IMR-90 (cell line): ENCODE measurements around the gene EGLN3. TPM values are rescaled to one million over a fixed set of nuclear protein-coding genes. Genes with fewer than 3 reads are reported as not detected.

Source experiments
- ATAC-seq: fragments of 200-7000 bp; cut with Tn5 transposase; 2 replicates; pipeline ENCODE4 v1.9.1; 2020; ENCODE audit warnings: low read depth, mild to moderate bottlenecking, moderate library complexity
- BruUV-seq: library from RNA; stranded (reverse); fragments of 400-500 nt; replicated peaks from 2 replicates; lab custom pipeline; 2021; lab: Mats Ljungman, UMichigan
- CTCF ChIA-PET: fragments of 300-600 bp; formaldehyde crosslinking; extraction: SDS; loops from one replicate; lab custom pipeline; 2021; ENCODE audit warnings: antibody characterized with exemption; lab: Yijun Ruan, JAX
- POLR2A ChIA-PET: fragments of 300-600 bp; sonication (Branson Sonifier 250); formaldehyde crosslinking; loops from one replicate; lab custom pipeline; 2022; ENCODE audit warnings: antibody characterized with exemption; ENCODE audit not compliant: unreplicated experiment; lab: Charles Lee
- DNase-seq: peaks from one replicate; pipeline ENCODE4 v3.0.0; 2013
- H2AFZ ChIP-seq: replicated peaks from 2 replicates; pipeline ENCODE3; 2013; ENCODE audit warnings: low read length, mild to moderate bottlenecking; ENCODE audit not compliant: poor library complexity
- H2AK5ac ChIP-seq: 2 replicates; pipeline ENCODE4 v1.6.1; 2013; ENCODE audit warnings: low read depth, low read length, inconsistent platforms
- H2AK9ac ChIP-seq: replicated peaks from 2 replicates; pipeline ENCODE3; 2013; ENCODE audit warnings: mild to moderate bottlenecking, low read depth, low read length, moderate library complexity; ENCODE audit not compliant: poor library complexity
- H2BK120ac ChIP-seq: 2 replicates; pipeline ENCODE4 v1.6.1; 2013; ENCODE audit warnings: low read depth, low read length, inconsistent platforms
- H2BK15ac ChIP-seq: 3 replicates; pipeline ENCODE4 v1.6.1; 2013; ENCODE audit warnings: low read depth, low read length, inconsistent platforms
- H2BK20ac ChIP-seq: 2 replicates; pipeline ENCODE4 v1.6.1; 2013; ENCODE audit warnings: low read depth, mild to moderate bottlenecking, inconsistent platforms, low read length, moderate library complexity
- H2BK5ac ChIP-seq: 2 replicates; pipeline ENCODE4 v1.6.1; 2013; ENCODE audit warnings: mild to moderate bottlenecking, low read depth, low read length, inconsistent platforms; ENCODE audit not compliant: poor library complexity, severe bottlenecking
- H3K14ac ChIP-seq: replicated peaks from 2 replicates; pipeline ENCODE4 v1.6.1; 2013; ENCODE audit warnings: low read depth, low read length, inconsistent platforms
- H3K18ac ChIP-seq: 2 replicates; pipeline ENCODE4 v1.6.1; 2013; ENCODE audit warnings: low read depth, low read length, control low read depth
- H3K23ac ChIP-seq: 2 replicates; pipeline ENCODE4 v1.6.1; 2013; ENCODE audit warnings: low read depth, low read length, inconsistent platforms
- H3K27ac ChIP-seq: 2 replicates; pipeline ENCODE4 v1.5.1; 2013; ENCODE audit warnings: mild to moderate bottlenecking, control low read depth, low read length; ENCODE audit not compliant: insufficient read depth
- H3K27me3 ChIP-seq: 2 replicates; pipeline ENCODE4 v1.6.1; 2013; ENCODE audit warnings: low read length; ENCODE audit not compliant: control insufficient read depth, insufficient read depth
- H3K36me3 ChIP-seq: 2 replicates; pipeline ENCODE4 v1.6.1; 2013; ENCODE audit warnings: low read length, mixed read lengths; ENCODE audit not compliant: control insufficient read depth, insufficient read depth
- H3K4ac ChIP-seq: 2 replicates; pipeline ENCODE4 v1.6.1; 2013; ENCODE audit warnings: low read depth, low read length, inconsistent platforms
- H3K4me1 ChIP-seq: 2 replicates; pipeline ENCODE4 v1.6.1; 2013; ENCODE audit warnings: low read length, mixed read lengths; ENCODE audit not compliant: control insufficient read depth, insufficient read depth
- H3K4me2 ChIP-seq: 2 replicates; pipeline ENCODE4 v1.6.1; 2013; ENCODE audit warnings: low read depth, mild to moderate bottlenecking, control low read depth, low read length, moderate library complexity
- H3K4me3 ChIP-seq: 2 replicates; pipeline ENCODE4 v1.5.1; 2013; ENCODE audit warnings: low read depth, mild to moderate bottlenecking, control low read depth, low read length, moderate library complexity; ENCODE audit not compliant: insufficient read depth
- H3K56ac ChIP-seq: 2 replicates; pipeline ENCODE4 v1.6.1; 2013; ENCODE audit warnings: low read length, inconsistent platforms; ENCODE audit not compliant: insufficient read depth; ENCODE audit errors: extremely low read depth
- H3K79me1 ChIP-seq, 2 experiments: 2 replicates each; pipeline ENCODE4 v1.6.1; 2013; ENCODE audit warnings: low read length in 2 of 2, inconsistent platforms in 1 of 2, low read depth in 1 of 2
- H3K9ac ChIP-seq: 2 replicates; pipeline ENCODE4 v1.6.1; 2013; ENCODE audit warnings: low read depth, low read length, control low read depth
- H3K9me1 ChIP-seq: 2 replicates; pipeline ENCODE4 v1.6.1; 2013; ENCODE audit warnings: low read length, inconsistent platforms; ENCODE audit not compliant: insufficient read depth
- H3K9me3 ChIP-seq: 2 replicates; pipeline ENCODE4 v1.6.1; 2013; ENCODE audit warnings: low read length; ENCODE audit not compliant: control insufficient read depth, insufficient read depth
- H4K20me1 ChIP-seq: 2 replicates; pipeline ENCODE4 v1.6.1; 2013; ENCODE audit warnings: low read length, inconsistent platforms; ENCODE audit not compliant: insufficient read depth
- H4K5ac ChIP-seq: 2 replicates; pipeline ENCODE4 v1.6.1; 2013; ENCODE audit warnings: mild to moderate bottlenecking, low read depth, low read length, control low read depth
- H4K8ac ChIP-seq, 2 experiments: 2 replicates each; pipeline ENCODE4 v1.6.1; 2013; ENCODE audit warnings: low read depth in 2 of 2, low read length in 2 of 2, control low read depth in 1 of 2, inconsistent platforms in 1 of 2
- H4K91ac ChIP-seq: 2 replicates; pipeline ENCODE4 v1.6.1; 2013; ENCODE audit warnings: low read depth, low read length, inconsistent platforms; ENCODE audit not compliant: insufficient read depth
- BHLHE40 ChIP-seq: fragments of 150-350 bp; IDR thresholded peaks from 2 replicates; pipeline ENCODE4 v1.6.1; 2016; ENCODE audit warnings: mild to moderate bottlenecking, low read depth, low read length
- CEBPB ChIP-seq: IDR thresholded peaks from 2 replicates; pipeline ENCODE4 v1.6.1; 2012; ENCODE audit warnings: low read depth, low read length, improper control_type of control experiment
- CHD1 ChIP-seq: IDR thresholded peaks from 2 replicates; pipeline ENCODE4 v1.6.1; 2012; ENCODE audit warnings: low read depth, low read length, improper control_type of control experiment
- FOS ChIP-seq: fragments of 150-350 bp; IDR thresholded peaks from 2 replicates; pipeline ENCODE4 v1.6.1; 2016; ENCODE audit warnings: low read depth, low read length
- MAFK ChIP-seq: IDR thresholded peaks from 2 replicates; pipeline ENCODE4 v1.6.1; 2012; ENCODE audit warnings: low read depth, low read length, improper control_type of control experiment
- MAZ ChIP-seq: IDR thresholded peaks from 2 replicates; pipeline ENCODE4 v1.6.1; 2012; ENCODE audit warnings: low read depth, mild to moderate bottlenecking, low read length, improper control_type of control experiment, moderate library complexity, borderline replicate concordance
- MXI1 ChIP-seq: IDR thresholded peaks from 2 replicates; pipeline ENCODE4 v1.6.1; 2012; ENCODE audit warnings: low read depth, mild to moderate bottlenecking, low read length, moderate library complexity, borderline replicate concordance
- RAD21 ChIP-seq: IDR thresholded peaks from 2 replicates; pipeline ENCODE4 v1.6.1; 2012; ENCODE audit warnings: low read length, improper control_type of control experiment
- RCOR1 ChIP-seq: IDR thresholded peaks from 2 replicates; pipeline ENCODE4 v1.6.1; 2012; ENCODE audit warnings: mild to moderate bottlenecking, low read length, improper control_type of control experiment; ENCODE audit not compliant: insufficient replicate concordance
- RFX5 ChIP-seq: IDR thresholded peaks from 2 replicates; pipeline ENCODE4 v1.8.0; 2012; ENCODE audit warnings: low read depth, mild to moderate bottlenecking, low read length, moderate library complexity
- SMC3 ChIP-seq: fragments of 150-350 bp; IDR thresholded peaks from 2 replicates; pipeline ENCODE4 v1.6.1; 2016; ENCODE audit warnings: low read depth, mild to moderate bottlenecking, antibody characterized with exemption, low read length, moderate library complexity
- WGBS, 2 experiments: methylation state at CpG; one replicate each; pipeline versions ENCODE4 v1.1.5 to v1.1.7; 2013; ENCODE audit warnings: missing lambda C conversion rate in 2 of 2; ENCODE audit not compliant: insufficient read length in 1 of 2; ENCODE audit errors: extremely low coverage in 2 of 2; 5-methylcytosine and 5-hydroxymethylcytosine counted together
- dilution Hi-C: fragments of 300-500 bp; cut with HindIII; formaldehyde crosslinking; loops from one replicate; pipeline ENCODE4 v1.14.3; 2018; ENCODE audit warnings: low sequenced_read_pairs; ENCODE audit not compliant: unreplicated experiment
- in situ Hi-C: fragments of 300-500 bp; cut with MboI; formaldehyde crosslinking; loops from 3 replicates; pipeline ENCODE4 v1.14.3; 2019; ENCODE audit warnings: low sequenced_read_pairs, inconsistent platforms, mixed read lengths
- intact Hi-C: fragments of 100-400 bp; cut with micrococcal nuclease; formaldehyde crosslinking; loops from 2 replicates; pipeline ENCODE4 v1.10.0; 2022
- polyA plus RNA-seq, 3 experiments: library from polyadenylated mRNA; depleted of rRNA; stranded (reverse); fragments of >200 nt; gene quantifications; 2 replicates each; pipeline ENCODE4 v1.2.3, GENCODE V29; 2012; ENCODE audit warnings: low replicate concordance in 1 of 3
- total RNA-seq: library from RNA; depleted of rRNA; stranded (reverse); fragments of >200 nt; gene quantifications from 2 replicates; pipeline ENCODE4 v1.2.3, GENCODE V29; 2012
- TF ChIP-seq, protein P1 (sequence below): fragments of 150-350 bp; IDR thresholded peaks from 2 replicates; pipeline ENCODE4 v1.6.1; 2016; ENCODE audit warnings: low read depth, mild to moderate bottlenecking, low read length, moderate library complexity, borderline replicate concordance
- TF ChIP-seq, protein P2 (sequence below): conservative IDR thresholded peaks from 2 replicates; pipeline ENCODE4 v1.5.1; 2012; ENCODE audit warnings: mild to moderate bottlenecking, low read depth, low read length, improper control_type of control experiment
- TF ChIP-seq, protein P3 (sequence below): fragments of 150-350 bp; IDR thresholded peaks from 2 replicates; pipeline ENCODE4 v1.6.1; 2017; ENCODE audit warnings: mild to moderate bottlenecking, antibody characterized with exemption, low read length, low read depth

EGLN3 gene
- total and polyA plus RNA-seq, 2 of the 4 experiments (the other 2 are of a cell fraction) = under 0.01 to 0.03 TPM

DNA sequence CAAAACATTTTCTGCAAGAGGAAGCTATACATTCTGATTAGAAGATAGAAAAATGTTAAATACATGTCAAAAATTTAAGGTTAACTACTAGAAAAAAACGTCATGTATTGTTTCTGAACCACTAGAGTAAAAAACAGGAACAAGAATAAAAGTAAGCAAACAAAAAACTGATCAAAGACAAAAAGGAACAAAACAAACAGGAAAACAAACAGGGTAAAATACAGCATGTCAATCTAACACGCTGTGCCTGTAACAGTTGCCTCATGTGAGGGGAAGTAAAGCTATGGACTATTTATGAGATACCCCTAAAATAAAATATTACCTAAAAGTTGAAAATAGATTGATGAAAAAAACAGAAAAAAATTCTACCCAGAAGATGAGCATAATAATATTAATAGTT lies 43.9 kb downstream of the EGLN3 start:
- POLR2A ChIA-PET = no interaction called here
- H3K4me2 ChIP-seq = no peak overlapping the region
- intact Hi-C loops = no loop called here

More for the DNA sequence above, 43.9 kb downstream of the EGLN3 start:
- no peak overlapping the region for H3K27ac ChIP-seq
- no peak overlapping the region for H2BK5ac ChIP-seq
- H3K18ac ChIP-seq = no peak overlapping the region
- dilution Hi-C loops = no loop called here
- H2BK120ac ChIP-seq = no peak overlapping the region
- no peak overlapping the region for H3K9ac ChIP-seq
- H2BK15ac ChIP-seq = no peak overlapping the region
- H3K23ac ChIP-seq = no peak overlapping the region
- no peak overlapping the region for H3K4me3 ChIP-seq
- TF ChIP-seq MXI1 = no peak
- TF ChIP-seq RAD21 = no peak
- TF ChIP-seq SMC3 = no peak
- no peak for TF ChIP-seq BHLHE40
- TF ChIP-seq, protein P1, sequence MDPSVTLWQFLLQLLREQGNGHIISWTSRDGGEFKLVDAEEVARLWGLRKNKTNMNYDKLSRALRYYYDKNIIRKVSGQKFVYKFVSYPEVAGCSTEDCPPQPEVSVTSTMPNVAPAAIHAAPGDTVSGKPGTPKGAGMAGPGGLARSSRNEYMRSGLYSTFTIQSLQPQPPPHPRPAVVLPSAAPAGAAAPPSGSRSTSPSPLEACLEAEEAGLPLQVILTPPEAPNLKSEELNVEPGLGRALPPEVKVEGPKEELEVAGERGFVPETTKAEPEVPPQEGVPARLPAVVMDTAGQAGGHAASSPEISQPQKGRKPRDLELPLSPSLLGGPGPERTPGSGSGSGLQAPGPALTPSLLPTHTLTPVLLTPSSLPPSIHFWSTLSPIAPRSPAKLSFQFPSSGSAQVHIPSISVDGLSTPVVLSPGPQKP = no peak
- no peak for TF ChIP-seq MAZ
- no peak for TF ChIP-seq MAFK
- TF ChIP-seq, protein P2, sequence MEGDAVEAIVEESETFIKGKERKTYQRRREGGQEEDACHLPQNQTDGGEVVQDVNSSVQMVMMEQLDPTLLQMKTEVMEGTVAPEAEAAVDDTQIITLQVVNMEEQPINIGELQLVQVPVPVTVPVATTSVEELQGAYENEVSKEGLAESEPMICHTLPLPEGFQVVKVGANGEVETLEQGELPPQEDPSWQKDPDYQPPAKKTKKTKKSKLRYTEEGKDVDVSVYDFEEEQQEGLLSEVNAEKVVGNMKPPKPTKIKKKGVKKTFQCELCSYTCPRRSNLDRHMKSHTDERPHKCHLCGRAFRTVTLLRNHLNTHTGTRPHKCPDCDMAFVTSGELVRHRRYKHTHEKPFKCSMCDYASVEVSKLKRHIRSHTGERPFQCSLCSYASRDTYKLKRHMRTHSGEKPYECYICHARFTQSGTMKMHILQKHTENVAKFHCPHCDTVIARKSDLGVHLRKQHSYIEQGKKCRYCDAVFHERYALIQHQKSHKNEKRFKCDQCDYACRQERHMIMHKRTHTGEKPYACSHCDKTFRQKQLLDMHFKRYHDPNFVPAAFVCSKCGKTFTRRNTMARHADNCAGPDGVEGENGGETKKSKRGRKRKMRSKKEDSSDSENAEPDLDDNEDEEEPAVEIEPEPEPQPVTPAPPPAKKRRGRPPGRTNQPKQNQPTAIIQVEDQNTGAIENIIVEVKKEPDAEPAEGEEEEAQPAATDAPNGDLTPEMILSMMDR = no peak
- no peak for TF ChIP-seq CHD1
- TF ChIP-seq RCOR1 = no peak
- TF ChIP-seq, protein P3, sequence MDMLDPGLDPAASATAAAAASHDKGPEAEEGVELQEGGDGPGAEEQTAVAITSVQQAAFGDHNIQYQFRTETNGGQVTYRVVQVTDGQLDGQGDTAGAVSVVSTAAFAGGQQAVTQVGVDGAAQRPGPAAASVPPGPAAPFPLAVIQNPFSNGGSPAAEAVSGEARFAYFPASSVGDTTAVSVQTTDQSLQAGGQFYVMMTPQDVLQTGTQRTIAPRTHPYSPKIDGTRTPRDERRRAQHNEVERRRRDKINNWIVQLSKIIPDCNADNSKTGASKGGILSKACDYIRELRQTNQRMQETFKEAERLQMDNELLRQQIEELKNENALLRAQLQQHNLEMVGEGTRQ = no peak
- no peak for TF ChIP-seq RFX5
- no peak for TF ChIP-seq FOS
- no peak for TF ChIP-seq CEBPB
- no peak overlapping the region for H3K14ac ChIP-seq
- no peaks in the 10 kb centered on the region for H3K9me3 ChIP-seq
- no peak overlapping the region for H2AK5ac ChIP-seq
- no peak overlapping the region for H4K8ac ChIP-seq
- no peak overlapping the region for H4K91ac ChIP-seq
- H2AFZ ChIP-seq = no peak overlapping the region
- H3K56ac ChIP-seq = no peak overlapping the region
- BruUV-seq = no TSS peak
- DNase-seq (no peak), ATAC-seq (no peak)
- no peaks in the 10 kb centered on the region for H4K20me1 ChIP-seq
- H2BK20ac ChIP-seq = no peak overlapping the region
- in situ Hi-C loops = no loop called here
- no peaks in the 10 kb centered on the region for H3K36me3 ChIP-seq
- H2AK9ac ChIP-seq = no peak overlapping the region
- WGBS, 2 experiments = no CpG with 5 or more reads among the region's 2 CpGs
- no peak overlapping the region for H4K5ac ChIP-seq
- H3K27me3 ChIP-seq = no peaks in the 10 kb centered on the region
- H3K9me1 ChIP-seq = no peaks in the 10 kb centered on the region
- H3K79me1 ChIP-seq = no peaks in the 10 kb centered on the region
- H3K4me1 ChIP-seq = no peaks in the 10 kb centered on the region
- H3K4ac ChIP-seq = no peak overlapping the region
- CTCF ChIA-PET = no interaction called here
